ENCODE measurements around the gene STK25.

STK25 gene

GRCh38 chr2:241499146-241499965 is 9.0 kb downstream of the STK25 start:
- intact Hi-C loops (cut with DNase I) = no loop called here
- DNase-seq = peak in 1 of 42 donors; percentile 39

- DNase-seq = no peak
- intact Hi-C loops (cut with DNase I) = no loop called here
These were observed 10.0 kb downstream of the STK25 start for GRCh38 chr2:241498115-241499070.

- intact Hi-C loops (cut with DNase I) = no loop called here
- DNase-seq = peak in 19 of 42 donors; percentile 27 to 76 (median 51)
These were observed 11.2 kb downstream of the STK25 start for GRCh38 chr2:241496904-241497877.

GRCh38 chr2:241496003-241496707 is 12.2 kb downstream of the STK25 start:
- no peak for DNase-seq
- intact Hi-C loops (cut with DNase I) = no loop called here

GRCh38 chr2:241495172-241496002 is 13.0 kb downstream of the STK25 start:
- intact Hi-C loops (cut with DNase I) = no loop called here

GRCh38 chr2:241494311-241494908 is 14.0 kb downstream of the STK25 start:
- no peak for DNase-seq
- intact Hi-C loops (cut with DNase I) = no loop called here

More at GRCh38 chr2:241495172-241496002, 13.0 kb downstream of the STK25 start:
- DNase-seq = peak in 1 of 42 donors; percentile 18

- intact Hi-C loops (cut with DNase I) = no loop called here
- no peak for DNase-seq
These were observed 15.3 kb downstream of the STK25 start for GRCh38 chr2:241493092-241493491.

GRCh38 chr2:241492174-241492565 is 16.2 kb downstream of the STK25 start:
- intact Hi-C loops (cut with DNase I) = no loop called here
- no peak for DNase-seq

GRCh38 chr2:241491549-241492173 is 16.7 kb downstream of the STK25 start:
- intact Hi-C loops (cut with DNase I) = no loop called here

GRCh38 chr2:241490825-241491506 is 17.4 kb downstream of the STK25 start:
- intact Hi-C loops (cut with DNase I) = no loop called here
- peak in 40 of 42 donors; percentile 20 to 84 (median 62) for DNase-seq

More at GRCh38 chr2:241491549-241492173, 16.7 kb downstream of the STK25 start:
- DNase-seq = no peak

GRCh38 chr2:241489733-241490680 is 18.4 kb downstream of the STK25 start:
- intact Hi-C loops (cut with DNase I) = no loop called here
- no peak for DNase-seq

- intact Hi-C loops (cut with DNase I) = no loop called here
- DNase-seq = no peak
These were observed 19.3 kb downstream of the STK25 start for GRCh38 chr2:241489088-241489487.

- no peak for DNase-seq
- intact Hi-C loops (cut with DNase I) = no loop called here
These were observed 23.0 kb downstream of the STK25 start for GRCh38 chr2:241485172-241485911.

- DNase-seq = no peak
- intact Hi-C loops (cut with DNase I) = no loop called here
These were observed 25.1 kb downstream of the STK25 start for GRCh38 chr2:241483305-241483704.

Data from head of caudate nucleus (tissue), 42 donors.